Esophagus mucosa (tissue), 1 donor: ENCODE results near the gene TBC1D10A. TPM values are rescaled to one million over a fixed set of nuclear protein-coding genes. Genes with fewer than 3 reads are reported as not detected.

Experiments used
- ATAC-seq: fragments of 200-7000 bp; cut with Tn5 transposase; one replicate; pipeline ENCODE4 v1.9.1; 2020
- total RNA-seq: library from RNA; stranded (reverse); gene quantifications from one replicate; pipeline ENCODE4 v1.2.4, GENCODE V29; 2023
- donor health status: DM: yes; HTN: yes; CAD: no.

Gene TBC1D10A
- total RNA-seq, 1 donor from 2014 or later, result 44.5 TPM

DNA sequence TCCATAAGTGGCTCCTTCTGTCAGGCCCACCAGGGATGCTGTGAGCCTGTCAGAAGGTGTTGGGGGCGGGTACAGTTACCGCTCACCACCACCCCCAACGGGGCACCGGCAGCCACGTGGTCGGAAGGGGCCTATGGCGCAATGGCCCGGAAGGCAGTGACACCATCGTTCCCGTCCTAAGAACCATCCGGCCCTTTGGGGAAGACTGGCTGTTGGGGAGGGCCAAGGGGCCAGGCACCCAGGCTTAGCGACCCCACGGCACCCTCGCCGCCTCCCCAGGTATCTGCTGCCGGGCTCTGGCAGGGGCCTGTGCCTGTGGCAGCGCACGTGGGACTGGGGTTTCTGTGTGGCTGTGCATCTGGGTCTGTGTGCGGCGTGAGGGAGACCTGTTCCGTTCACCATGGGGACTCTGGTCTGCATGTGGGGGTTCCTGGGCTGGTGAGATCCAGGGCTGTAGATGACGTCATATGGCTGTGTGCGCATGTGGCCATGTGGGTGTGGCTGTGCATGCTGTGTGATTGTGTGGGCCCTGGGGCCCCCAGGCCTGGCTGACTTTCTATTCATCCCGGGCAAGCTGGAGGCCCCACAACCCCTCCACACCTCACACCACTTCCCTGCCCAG, 60.8 kb downstream of the TBC1D10A start:
- ATAC-seq, result peak; percentile 31

- no peak for ATAC-seq
Measured at GRCh38 chr22:30265131-30265720, 61.5 kb downstream of the TBC1D10A start.

GRCh38 chr22:30263883-30264282, 62.9 kb downstream of the TBC1D10A start:
- no peak for ATAC-seq

GRCh38 chr22:30262917-30263741, 63.6 kb downstream of the TBC1D10A start:
- no peak for ATAC-seq

GRCh38 chr22:30262112-30262511, 64.6 kb downstream of the TBC1D10A start:
- peak; percentile 17 for ATAC-seq

DNA sequence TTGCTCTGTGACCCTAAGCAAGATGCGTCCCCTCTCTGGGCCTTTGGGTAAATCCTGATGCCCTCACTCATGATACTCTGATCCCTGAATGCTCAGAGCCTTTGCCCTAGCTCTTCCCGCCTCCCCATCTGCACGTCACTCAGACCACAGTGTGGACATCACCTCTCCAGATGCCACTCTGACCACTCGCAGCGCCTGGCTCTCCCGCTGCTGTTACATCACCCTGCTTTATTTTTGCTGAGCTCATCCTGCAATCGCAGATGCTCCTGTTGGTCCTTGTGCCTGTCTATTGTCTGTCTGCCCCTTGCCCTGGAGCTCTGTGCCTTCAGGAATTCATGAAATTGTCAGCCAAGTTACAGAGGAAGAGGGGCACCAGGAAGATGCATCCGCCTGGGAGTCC, 65.6 kb downstream of the TBC1D10A start:
- no peak for ATAC-seq

DNA sequence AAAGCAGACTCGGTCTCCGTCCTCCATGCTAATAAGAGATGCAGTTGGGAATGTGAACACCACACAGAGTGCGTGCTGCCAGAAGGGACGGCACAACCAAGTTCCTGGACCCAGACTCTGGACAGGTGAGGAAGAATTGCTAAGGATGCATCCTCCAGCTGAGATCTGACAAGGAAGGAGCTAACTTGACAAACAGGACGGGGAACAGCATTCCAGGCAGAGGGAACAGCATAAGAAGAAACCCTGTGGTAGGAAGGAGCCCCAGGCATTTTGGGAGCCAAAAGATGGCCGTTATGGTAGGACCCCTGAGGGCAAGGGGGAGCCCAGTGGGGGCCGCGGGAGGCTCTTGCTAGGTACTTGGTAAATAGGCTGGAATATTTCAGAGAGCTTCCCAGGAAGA, 66.1 kb downstream of the TBC1D10A start:
- no peak for ATAC-seq

GRCh38 chr22:30260276-30260675, 66.5 kb downstream of the TBC1D10A start:
- no peak for ATAC-seq

DNA sequence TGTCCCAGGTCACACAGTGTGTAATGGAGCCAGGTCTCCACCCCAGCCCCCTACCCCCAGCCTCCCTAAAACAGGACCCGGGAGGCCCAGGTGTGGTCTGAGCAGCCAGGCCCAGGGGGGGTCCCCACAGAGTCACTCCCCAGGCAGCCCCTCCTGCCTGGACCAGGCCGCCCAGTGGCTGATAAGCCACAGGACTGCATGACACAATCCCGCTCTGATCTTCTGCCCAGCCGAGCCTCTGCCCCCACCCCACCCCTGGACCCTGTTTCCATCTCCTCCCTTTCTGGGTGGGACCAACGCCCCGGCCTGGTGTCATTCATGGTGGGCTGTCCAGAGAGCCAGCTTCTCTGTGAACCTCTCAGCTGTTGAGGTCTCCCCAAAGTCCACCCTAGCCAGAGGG, 72.4 kb downstream of the TBC1D10A start:
- no peak for ATAC-seq

DNA sequence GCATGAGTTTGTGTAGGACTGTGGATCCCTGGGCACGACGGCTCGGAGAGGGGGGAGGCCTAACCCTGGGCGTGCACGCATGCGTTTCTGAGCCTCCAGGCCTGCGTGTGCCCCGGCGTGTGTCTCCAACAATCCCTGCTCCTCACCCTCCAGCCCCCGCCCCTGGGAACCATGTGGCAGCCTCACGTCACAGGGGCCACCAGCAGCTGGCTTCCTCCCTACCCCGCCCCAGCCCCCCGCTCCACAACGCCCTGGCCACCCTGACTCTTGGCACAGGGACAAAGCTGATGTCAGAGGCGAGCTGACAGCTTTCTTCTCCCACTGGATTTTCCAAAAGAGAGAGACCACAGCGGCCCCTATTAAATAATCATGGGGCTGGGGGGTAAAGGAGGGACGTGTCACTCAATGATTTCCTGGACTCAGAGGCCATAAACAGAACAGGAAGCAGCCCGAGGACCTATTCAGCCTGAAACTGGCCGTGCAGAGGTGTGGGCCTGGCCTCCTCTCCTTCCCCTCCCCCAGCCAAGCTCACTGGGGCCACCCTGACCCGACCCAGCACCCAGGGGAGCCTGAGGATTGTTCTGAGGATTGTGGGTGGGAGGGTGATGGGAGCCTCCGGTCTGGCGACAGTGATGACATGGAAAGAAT, 73.4 kb downstream of the TBC1D10A start:
- ATAC-seq, result peak; percentile 2

GRCh38 chr22:30252411-30253204, 74.1 kb downstream of the TBC1D10A start:
- ATAC-seq, result peak; percentile 50

GRCh38 chr22:30251711-30252110, 75.0 kb downstream of the TBC1D10A start:
- no peak for ATAC-seq

DNA sequence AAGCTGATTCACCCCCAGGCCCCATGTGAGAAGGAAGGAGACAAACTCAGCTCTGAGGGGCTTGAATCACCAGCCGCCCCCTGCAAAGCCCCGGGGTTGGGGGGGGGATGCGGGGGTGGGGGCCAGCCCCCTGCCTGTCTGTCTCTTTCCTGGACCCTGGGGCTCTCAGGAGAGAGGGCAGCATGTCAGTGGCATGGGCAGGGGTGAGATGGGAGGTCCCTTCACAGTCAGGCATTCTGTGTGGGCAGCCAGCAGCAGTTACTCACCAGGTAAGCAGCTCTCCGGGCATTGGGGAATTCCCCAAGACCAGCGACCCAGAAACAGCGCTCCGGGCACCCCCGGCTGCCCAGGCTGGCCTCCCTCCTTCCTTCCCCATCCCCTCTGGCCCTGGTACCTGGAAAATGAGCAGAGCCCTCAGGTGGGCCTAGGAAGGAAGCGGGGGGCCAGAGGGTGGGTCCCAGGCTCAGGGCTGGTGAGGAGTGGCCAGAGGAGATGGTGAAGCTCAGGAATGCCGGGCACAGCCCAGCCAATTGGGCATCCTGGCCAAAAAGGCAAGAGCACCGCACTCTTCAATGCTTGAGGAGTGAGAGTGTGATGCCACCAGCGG, 76.0 kb downstream of the TBC1D10A start:
- ATAC-seq, result no peak

DNA sequence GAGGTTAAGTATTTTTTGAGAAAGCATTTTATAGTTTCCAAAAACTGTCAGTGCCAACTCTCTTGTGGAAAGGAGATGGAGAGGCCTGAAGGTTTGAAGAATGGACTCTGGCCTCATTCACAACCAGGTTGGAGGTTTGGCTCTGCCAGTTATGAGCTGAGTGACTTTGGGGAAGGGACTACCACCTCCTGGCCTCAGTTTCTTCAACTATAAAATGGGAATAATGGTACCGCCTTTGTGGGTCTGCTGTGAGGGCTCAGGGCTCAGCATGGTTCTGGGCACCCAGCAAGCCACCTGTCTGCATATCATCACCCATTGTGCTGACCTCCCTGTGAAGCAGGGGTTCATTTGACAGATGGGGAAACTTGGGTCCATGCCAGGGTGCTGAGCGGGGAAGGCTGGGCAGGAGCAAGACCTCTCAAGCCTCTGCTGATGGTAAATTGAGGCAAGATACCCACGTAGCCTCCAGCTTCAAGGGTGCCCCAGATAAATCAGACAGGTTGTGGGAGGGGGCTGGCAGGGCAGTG, 76.6 kb downstream of the TBC1D10A start:
- no peak for ATAC-seq

DNA sequence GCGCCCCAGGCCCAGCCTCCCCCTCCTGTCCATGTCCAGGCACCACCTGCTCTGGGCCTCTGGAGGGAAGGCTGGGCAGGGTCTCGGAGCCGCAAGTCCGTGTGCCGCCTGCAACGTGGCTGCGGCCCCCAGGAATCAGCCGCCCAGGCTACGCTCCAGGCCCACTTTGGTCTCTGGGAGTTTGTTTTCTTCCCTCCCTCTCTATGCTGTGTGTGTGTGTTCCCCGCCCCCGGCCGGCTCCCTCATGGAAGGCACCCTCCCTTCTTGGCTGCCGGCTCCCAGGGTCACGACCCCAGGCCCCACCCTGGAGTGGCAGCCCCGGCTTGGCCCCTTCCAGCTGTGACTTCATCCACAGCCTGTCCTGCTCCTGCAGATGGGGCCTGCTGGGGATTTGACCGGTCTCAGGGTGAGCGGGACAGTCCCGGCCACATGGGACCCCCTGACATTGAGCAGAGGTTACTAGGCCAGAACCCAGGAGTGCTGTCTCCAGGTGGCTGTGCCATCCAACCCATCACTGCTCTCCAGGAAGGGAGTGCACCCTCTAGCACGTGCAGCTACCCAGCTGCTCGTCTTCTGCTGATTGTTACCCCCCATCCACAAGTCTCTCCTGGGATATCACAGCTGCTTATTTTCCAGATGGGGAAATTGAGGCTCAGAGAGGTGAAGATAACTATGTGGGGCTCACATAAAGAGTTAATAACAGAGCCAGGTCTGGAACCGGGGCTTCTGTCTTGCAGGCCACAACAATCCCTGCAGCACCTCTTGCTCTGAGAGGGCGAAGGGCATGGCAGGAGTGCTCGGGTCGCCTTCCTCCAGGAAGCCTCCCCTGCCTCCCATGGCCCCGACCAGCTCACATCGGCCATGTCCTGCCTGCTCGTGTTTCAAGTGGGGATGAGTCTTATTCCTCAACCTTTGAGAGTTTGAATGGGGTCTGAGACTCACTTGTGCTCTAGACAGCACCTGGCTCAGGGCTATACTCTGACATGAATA, 77.4 kb downstream of the TBC1D10A start:
- no peak for ATAC-seq

DNA sequence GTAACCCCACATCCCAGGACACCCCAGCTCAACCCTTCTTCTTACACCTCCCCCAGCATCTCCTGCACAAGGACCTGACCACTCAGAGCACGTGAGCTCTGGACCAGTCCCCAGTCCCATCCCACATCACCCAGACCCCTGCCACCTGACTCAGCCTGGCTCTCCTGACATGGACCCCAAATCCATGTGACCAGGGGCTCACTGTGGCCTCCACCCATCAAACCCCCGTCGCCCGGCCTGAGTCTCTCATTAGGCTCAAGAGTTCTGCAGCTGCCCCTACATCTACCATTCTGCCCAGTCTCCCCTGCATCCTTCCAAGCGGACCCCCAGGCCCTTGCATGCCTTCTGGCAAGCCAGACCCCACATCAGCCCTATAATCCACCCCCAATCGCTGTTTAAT, 78.3 kb downstream of the TBC1D10A start:
- ATAC-seq, result no peak

- no peak for ATAC-seq
Measured at GRCh38 chr22:30247974-30248373, 78.8 kb downstream of the TBC1D10A start.

- no peak for ATAC-seq
Measured at GRCh38 chr22:30247561-30247960, 79.2 kb downstream of the TBC1D10A start.

GRCh38 chr22:30246814-30247376, 79.8 kb downstream of the TBC1D10A start:
- ATAC-seq, result peak; percentile 2
